ENCODE measurements around the gene PRODH2.
"Not testable (repeated sequence)": the region's sequence is repeated elsewhere in the genome, so short reads cannot be mapped to it uniquely, and the experiment has no call there.

PRODH2 gene

GRCh38 chr19:35774274-35775045 is 38.2 kb downstream of the PRODH2 start:
- H3K4me1 Mint-ChIP-seq: peaks cover 31% of the 10 kb centered on the region
- CTCF ChIA-PET: no interaction called here
- no peaks in the 10 kb centered on the region for H3K9me3 Mint-ChIP-seq
- peak overlapping the region; percentile 81 for H3K4me3 Mint-ChIP-seq
- H3K36me3 Mint-ChIP-seq: peaks cover 22% of the 10 kb centered on the region
- DNase-seq: no peak
- H3K27ac Mint-ChIP-seq: no peak overlapping the region
- no peaks in the 10 kb centered on the region for H3K27me3 Mint-ChIP-seq

DNA sequence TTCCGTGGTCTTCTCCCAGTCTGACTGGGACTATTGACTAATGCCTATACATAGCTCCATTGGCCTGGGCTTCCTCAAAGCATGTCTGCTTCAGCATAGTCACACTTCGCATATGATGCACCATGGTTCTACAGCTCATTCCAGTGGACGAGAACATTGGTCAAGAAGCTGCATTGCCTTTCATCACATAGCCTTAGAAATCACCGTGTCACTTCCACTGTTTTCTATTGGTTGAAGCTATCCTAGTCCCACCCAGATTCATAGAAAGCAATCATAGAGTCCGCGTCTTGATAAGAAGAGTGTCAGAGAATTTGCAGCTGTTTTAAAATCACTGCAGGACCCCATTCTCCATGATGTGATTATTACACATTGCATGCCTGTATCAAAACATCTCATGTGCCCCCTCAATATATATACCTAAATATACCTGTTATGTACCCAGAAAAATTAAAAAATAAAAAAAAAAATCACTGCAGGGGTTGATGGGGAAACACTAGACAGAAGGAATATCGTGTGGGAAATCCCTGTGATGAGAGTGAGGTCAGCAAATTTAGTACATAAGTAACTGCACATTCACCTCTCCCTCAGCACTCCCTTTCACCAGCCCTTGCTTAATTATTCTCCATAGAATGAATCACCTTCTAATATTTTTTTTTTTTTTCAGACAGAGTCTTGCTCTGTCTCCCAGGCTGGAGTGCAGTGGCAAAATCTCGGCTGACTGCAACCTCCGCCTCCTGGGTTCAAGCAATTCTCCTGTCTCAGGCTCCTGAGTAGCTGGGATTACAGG is 39.4 kb downstream of the PRODH2 start:
- Mint-ChIP-seq H3K36me3 (peaks cover 20% of the 10 kb centered on the region), H3K9me3 (no peaks in the 10 kb centered on the region), H3K27me3 (no peaks in the 10 kb centered on the region), H3K27ac (no peak overlapping the region), H3K4me1 (peaks cover 31% of the 10 kb centered on the region), H3K4me3 (no peak overlapping the region)
- CTCF ChIA-PET: no interaction called here
- no peak for DNase-seq

GRCh38 chr19:35772362-35772761 is 40.3 kb downstream of the PRODH2 start:
- CTCF ChIA-PET, DNase-seq, H3K27ac Mint-ChIP-seq, H3K9me3 Mint-ChIP-seq, H3K4me3 Mint-ChIP-seq, H3K27me3 Mint-ChIP-seq: not testable (repeated sequence)
- peaks cover 17% of the 10 kb centered on the region for H3K36me3 Mint-ChIP-seq
- H3K4me1 Mint-ChIP-seq: peaks cover 25% of the 10 kb centered on the region

DNA sequence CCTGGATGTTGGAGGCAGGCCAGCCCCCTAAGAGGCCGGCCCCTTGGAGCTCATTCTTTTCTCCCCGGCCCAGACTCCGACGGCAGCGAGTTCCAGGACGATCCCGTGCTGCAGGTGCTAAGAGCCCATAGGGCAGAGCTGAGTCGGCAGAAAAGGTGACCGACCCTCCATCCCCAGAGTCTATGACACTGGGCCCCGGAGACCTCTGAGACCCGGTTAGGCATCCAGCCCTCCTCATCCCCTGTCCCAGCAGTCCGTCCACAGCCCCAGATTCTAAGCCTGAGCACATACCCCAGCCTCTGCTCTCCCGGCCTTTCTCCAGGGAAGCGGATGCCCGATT is 44.6 kb downstream of the PRODH2 start:
- H3K9me3 Mint-ChIP-seq: no peaks in the 10 kb centered on the region
- no peak overlapping the region for H3K27ac Mint-ChIP-seq

GRCh38 chr19:35767288-35768081 is 45.2 kb downstream of the PRODH2 start:
- CTCF ChIA-PET: interaction anchor here (1.0 kb wide), 1 partner anchor 52 kb away, joined by 3 read pairs; no protein-coding TSS in a partner anchor
- peaks cover 3% of the 10 kb centered on the region for H3K4me1 Mint-ChIP-seq
- H3K27ac Mint-ChIP-seq: no peak overlapping the region
- H3K36me3 Mint-ChIP-seq: peaks cover 16% of the 10 kb centered on the region
- no peak for DNase-seq
- H3K27me3 Mint-ChIP-seq: no peaks in the 10 kb centered on the region
- H3K9me3 Mint-ChIP-seq: no peaks in the 10 kb centered on the region
- H3K4me3 Mint-ChIP-seq: no peak overlapping the region

More for the DNA sequence above, 44.6 kb downstream of the PRODH2 start:
- no peak for DNase-seq
- CTCF ChIA-PET: interaction anchor here (1.0 kb wide), 1 partner anchor 52 kb away, joined by 3 read pairs; no protein-coding TSS in a partner anchor
- Mint-ChIP-seq H3K4me1 (peaks cover 3% of the 10 kb centered on the region), H3K4me3 (no peak overlapping the region), H3K36me3 (peaks cover 16% of the 10 kb centered on the region), H3K27me3 (no peaks in the 10 kb centered on the region)

- no peak for DNase-seq
- no peak overlapping the region for H3K4me3 Mint-ChIP-seq
- peaks cover 21% of the 10 kb centered on the region for H3K36me3 Mint-ChIP-seq
- no peaks in the 10 kb centered on the region for H3K9me3 Mint-ChIP-seq
- CTCF ChIA-PET: interaction anchor here (0.8 kb wide), 1 partner anchor 14 kb away, joined by 3 read pairs; no protein-coding TSS in a partner anchor
- peaks cover 5% of the 10 kb centered on the region for H3K4me1 Mint-ChIP-seq
- H3K27me3 Mint-ChIP-seq: no peaks in the 10 kb centered on the region
- H3K27ac Mint-ChIP-seq: no peak overlapping the region
Measured at GRCh38 chr19:35766571-35767104, 46.0 kb downstream of the PRODH2 start.

GRCh38 chr19:35764432-35765315 is 48.0 kb downstream of the PRODH2 start:
- Mint-ChIP-seq H3K4me3 (no peak overlapping the region), H3K27ac (no peak overlapping the region), H3K36me3 (peaks cover 27% of the 10 kb centered on the region), H3K9me3 (no peaks in the 10 kb centered on the region), H3K27me3 (no peaks in the 10 kb centered on the region), H3K4me1 (peaks cover 10% of the 10 kb centered on the region)
- DNase-seq: no peak
- CTCF ChIA-PET: interaction anchor here (1.0 to 1.3 kb wide), 2 partner anchors 12 to 14 kb away, joined by 3 read pairs; no protein-coding TSS in a partner anchor

- no peak overlapping the region for H3K4me3 Mint-ChIP-seq
- no peaks in the 10 kb centered on the region for H3K9me3 Mint-ChIP-seq
- DNase-seq: no peak
- H3K27ac Mint-ChIP-seq: no peak overlapping the region
- peaks cover 26% of the 10 kb centered on the region for H3K36me3 Mint-ChIP-seq
- CTCF ChIA-PET: no interaction called here
- peaks cover 13% of the 10 kb centered on the region for H3K27me3 Mint-ChIP-seq
- H3K4me1 Mint-ChIP-seq: peaks cover 42% of the 10 kb centered on the region
Measured at GRCh38 chr19:35760711-35761349, 51.8 kb downstream of the PRODH2 start.

DNA sequence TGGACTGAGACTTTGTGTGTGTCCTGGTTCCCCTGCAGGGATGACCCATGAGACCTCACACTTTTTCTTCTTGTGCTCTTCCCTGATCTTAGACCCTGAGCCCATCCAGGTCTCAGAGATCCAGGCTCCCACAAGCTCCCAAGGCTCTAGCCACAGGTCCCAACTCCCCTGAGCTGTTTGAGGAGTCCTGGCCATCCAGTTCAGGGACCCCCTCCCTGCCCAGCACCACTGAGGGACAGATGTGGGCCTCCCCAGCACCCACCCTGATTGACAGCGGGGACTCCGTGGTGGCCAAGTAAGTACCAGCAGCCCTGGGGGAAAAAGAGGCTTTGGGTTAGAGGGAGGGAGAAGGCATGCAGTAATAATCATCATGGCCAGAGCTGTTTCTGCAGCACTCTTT is 52.9 kb downstream of the PRODH2 start:
- no peaks in the 10 kb centered on the region for H3K9me3 Mint-ChIP-seq
- H3K27me3 Mint-ChIP-seq: peaks cover 13% of the 10 kb centered on the region
- DNase-seq: no peak
- peak overlapping the region; percentile 93 for H3K4me3 Mint-ChIP-seq
- CTCF ChIA-PET: no interaction called here
- H3K36me3 Mint-ChIP-seq: peaks cover 26% of the 10 kb centered on the region
- peak overlapping the region; percentile 66 for H3K27ac Mint-ChIP-seq
- H3K4me1 Mint-ChIP-seq: peaks cover 46% of the 10 kb centered on the region

DNA sequence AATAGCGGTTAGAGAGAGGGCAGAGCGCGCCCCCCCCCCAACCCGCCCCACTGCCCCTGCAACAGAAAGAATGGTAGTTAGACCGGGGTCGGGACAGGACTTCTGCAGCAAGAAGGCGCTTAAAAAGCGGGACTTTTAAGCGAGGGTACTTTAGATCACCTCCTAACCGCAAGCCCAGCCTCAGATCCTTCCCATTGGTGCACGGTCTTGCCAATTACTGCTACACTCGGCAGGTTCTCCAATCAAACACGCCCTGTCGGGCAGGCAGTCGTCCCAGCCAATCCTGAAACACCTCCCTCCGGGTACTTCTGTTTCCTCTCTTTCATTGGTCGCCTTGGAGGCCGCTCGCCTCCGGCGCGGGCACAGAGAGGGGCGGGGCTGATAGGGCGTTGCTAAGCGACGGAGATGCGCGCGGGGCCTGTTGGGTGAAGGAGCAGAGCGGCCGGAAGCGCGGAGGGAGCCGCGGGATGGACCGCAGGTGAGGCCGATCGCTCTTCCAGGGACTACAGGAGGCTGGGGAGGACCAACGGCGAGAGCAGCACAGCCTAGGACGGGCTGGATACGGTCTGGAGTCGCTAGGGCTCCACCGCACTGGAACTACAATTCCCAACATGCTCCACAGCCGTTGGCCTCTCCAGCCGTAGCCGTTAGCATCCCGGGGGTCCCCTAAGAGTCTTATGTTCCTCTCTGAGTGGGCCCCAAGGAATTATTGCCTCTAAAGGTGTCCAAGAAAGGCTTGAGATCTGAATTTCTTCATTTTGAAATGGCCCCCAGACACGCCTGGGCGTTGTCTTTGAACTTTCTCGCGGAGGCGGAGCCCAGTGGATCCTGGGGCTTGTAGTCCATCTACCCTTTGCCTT is 54.7 kb downstream of the PRODH2 start, which contains the start of gene PROSER3:
PROSER3 (plus strand) TSS at position 428 of the 860 bp plus-strand sequence; CDS start at position 468, 40 bp downstream.
- CTCF ChIA-PET: no interaction called here
- Mint-ChIP-seq H3K27me3 (peaks cover 13% of the 10 kb centered on the region), H3K36me3 (peaks cover 33% of the 10 kb centered on the region), H3K4me1 (peaks cover 46% of the 10 kb centered on the region), H3K9me3 (no peaks in the 10 kb centered on the region), H3K4me3 (peak within 1 kb of the TSS; percentile 93), H3K27ac (peak within 1 kb of the TSS; percentile 95)
- peak; percentile 99 for DNase-seq

DNA sequence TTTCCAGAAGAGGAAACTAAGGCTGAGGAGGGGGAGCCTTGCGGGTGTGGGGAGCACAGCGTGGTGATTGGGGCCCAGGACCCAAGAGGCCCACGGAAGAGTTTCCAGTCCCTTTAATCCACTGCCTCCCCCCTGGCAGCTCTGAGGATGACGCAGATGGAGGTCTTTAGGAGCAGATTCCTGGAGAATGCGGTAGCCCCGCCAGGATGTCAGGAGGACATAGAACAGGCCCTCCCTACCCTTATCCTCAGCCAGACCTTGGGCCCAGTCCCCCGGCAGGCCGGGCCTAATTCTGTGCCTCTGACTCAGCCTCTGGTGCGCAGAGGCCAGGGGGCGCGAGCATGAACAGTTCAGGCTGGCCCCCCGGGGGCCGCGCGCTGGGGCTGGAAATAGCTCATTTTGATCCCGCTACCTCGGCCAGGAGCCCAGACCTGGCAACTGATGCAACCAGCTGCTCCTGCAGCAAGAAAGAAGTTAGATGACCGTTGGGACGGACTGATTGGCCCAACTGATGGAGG is 55.4 kb downstream of the PRODH2 start:
- Mint-ChIP-seq H3K27ac (peak overlapping the region; percentile 95), H3K4me3 (peak overlapping the region; percentile 93), H3K27me3 (peaks cover 13% of the 10 kb centered on the region), H3K36me3 (peaks cover 33% of the 10 kb centered on the region), H3K9me3 (no peaks in the 10 kb centered on the region), H3K4me1 (peaks cover 46% of the 10 kb centered on the region)
- DNase-seq: peak; percentile 46
- CTCF ChIA-PET: no interaction called here

Measured in activated naive CD4-positive, alpha-beta T cell treated with anti-CD3 and anti-CD28 coated beads, Interleukin-2, amount 10 ng/mL, durations not matched to agents 7 days and 5 days (primary cell).